Lung (tissue), 12 donors: ENCODE data around the gene MYBPH. TPM values are rescaled to one million over a fixed set of nuclear protein-coding genes. Genes with fewer than 3 reads are reported as not detected.

Source experiments
- ATAC-seq: fragments of 200-7000 bp; cut with Tn5 transposase; one replicate; pipeline ENCODE4 v1.9.1; 2020; ENCODE audit warnings: moderate number of reproducible peaks; ENCODE audit not compliant: insufficient read depth, low FRiP score
- DNase-seq, 3 donors: peaks; one replicate each; pipeline ENCODE4 v3.0.0-alpha.2; 2013 to 2017
- H3K27ac ChIP-seq, 2 donors: one replicate each; pipeline ENCODE4 v1.5.1; 2013; ENCODE audit warnings: mild to moderate bottlenecking in 2 of 2, moderate library complexity in 2 of 2, control low read depth in 1 of 2, inconsistent platforms in 1 of 2, low read depth in 1 of 2, low read length in 1 of 2
- H3K27me3 ChIP-seq, 3 donors: one replicate each; pipeline ENCODE4 v1.5.1; 2013; ENCODE audit warnings: low read length in 2 of 3; ENCODE audit not compliant: control insufficient read depth in 3 of 3, insufficient read depth in 3 of 3
- H3K36me3 ChIP-seq, 4 donors: one replicate each; pipeline ENCODE4 v1.5.1; 2013; ENCODE audit warnings: low read length in 4 of 4, mild to moderate bottlenecking in 1 of 4, moderate library complexity in 1 of 4; ENCODE audit not compliant: control insufficient read depth in 4 of 4, insufficient read depth in 4 of 4
- H3K4me1 ChIP-seq, 5 donors: one replicate each; pipeline ENCODE4 v1.5.1; 2013; ENCODE audit warnings: low read length in 5 of 5, mild to moderate bottlenecking in 2 of 5, moderate library complexity in 1 of 5; ENCODE audit not compliant: control insufficient read depth in 5 of 5, insufficient read depth in 5 of 5
- H3K4me3 ChIP-seq: one replicate; pipeline ENCODE4 v1.5.1; 2013; ENCODE audit warnings: mild to moderate bottlenecking, control low read depth, moderate library complexity
- H3K9ac ChIP-seq, 2 donors: one replicate each; pipeline ENCODE4 v1.5.1; 2013; ENCODE audit warnings: low read length in 2 of 2, control low read depth in 1 of 2; ENCODE audit not compliant: insufficient read depth in 1 of 2
- H3K9me3 ChIP-seq, 4 donors: one replicate each; pipeline ENCODE4 v1.5.1; 2013; ENCODE audit warnings: low read length in 3 of 4, mild to moderate bottlenecking in 1 of 4, moderate library complexity in 1 of 4; ENCODE audit not compliant: control insufficient read depth in 4 of 4, insufficient read depth in 3 of 4
- WGBS, 2 donors: extraction: QIAGEN DNeasy Blood & Tissue Kit; methylation state at CpG; one replicate each; pipeline ENCODE4 v1.1.7; 2013; 5-methylcytosine and 5-hydroxymethylcytosine counted together
- polyA plus RNA-seq, 2 donors: library from polyadenylated mRNA; stranded (reverse); fragments of 200-250 nt; gene quantifications; one replicate each; pipeline ENCODE4 v1.2.1, GENCODE V29; 2013
- total RNA-seq, 2 donors: library from RNA; depleted of rRNA in 1 of 2; stranded (reverse); fragments of >200 nt in 1 of 2; gene quantifications; one replicate each; pipeline ENCODE4 v1.2.1, GENCODE V29; 2014 to 2021
- TF ChIP-seq, protein P1 (sequence below): IDR thresholded peaks from 2 replicates; pipeline ENCODE4 v1.5.1; 2012; ENCODE audit warnings: mild to moderate bottlenecking; ENCODE audit errors: control extremely low read depth, extremely low read depth
- donor health status: control.
- donor health status: control.
- donor health status: Bipolar disorder and iron deficiency.
- donor health status: healthy.
- donor health status: DM: yes; HTN: yes; CAD: no.

Gene MYBPH
- total and polyA plus RNA-seq, 4 donors: 0.16 to 0.41 TPM; not detected in 2

DNA sequence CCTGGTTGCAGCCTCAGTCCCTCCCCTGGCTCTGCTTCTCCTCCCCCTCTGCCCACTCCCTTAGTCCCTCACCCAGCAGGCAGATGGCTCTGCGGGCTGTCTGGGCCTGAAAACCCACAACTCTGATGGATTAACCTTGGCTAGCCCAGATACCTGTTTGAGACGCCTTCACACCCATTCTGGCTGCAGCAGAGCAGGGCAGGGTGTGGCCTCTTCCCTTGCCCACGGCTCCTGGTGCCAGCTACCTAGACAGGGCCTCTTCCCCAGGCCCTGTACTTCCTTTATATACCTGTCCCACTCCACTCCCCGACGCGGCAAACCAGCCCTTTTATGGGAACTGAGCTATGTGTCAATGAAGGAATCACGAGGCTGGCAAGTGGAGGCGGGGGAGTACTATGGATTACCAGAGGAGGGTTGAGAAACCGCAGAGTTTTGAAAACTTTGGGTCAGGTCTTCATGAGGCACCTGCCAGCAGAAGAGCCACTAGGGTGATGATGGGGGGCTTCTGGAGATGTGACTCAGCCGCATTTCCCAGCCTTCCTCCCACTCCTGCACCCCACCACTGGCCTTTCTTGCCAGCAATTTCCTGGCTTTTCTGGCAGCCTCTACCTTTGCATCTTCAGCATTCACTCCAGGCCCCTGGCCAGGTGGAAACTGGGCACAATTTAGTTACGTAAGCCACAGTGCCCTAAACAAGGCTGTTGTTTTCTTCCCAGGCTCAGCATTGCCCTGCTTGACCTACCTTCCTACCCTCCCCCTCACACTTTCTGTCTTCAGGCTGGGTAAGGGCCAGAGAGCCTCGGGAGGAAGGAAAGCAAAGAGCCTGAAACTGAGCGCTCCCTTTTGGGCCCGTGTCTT is 11.0 kb upstream of the MYBPH start, which contains the start of gene CHI3L1:
CHI3L1 (minus strand) TSS at position 259 of the 858 bp plus-strand sequence; CDS start at position 178, 81 bp downstream.
- no peaks in the 10 kb centered on the region for H3K27me3 ChIP-seq
- TF ChIP-seq, protein P1, sequence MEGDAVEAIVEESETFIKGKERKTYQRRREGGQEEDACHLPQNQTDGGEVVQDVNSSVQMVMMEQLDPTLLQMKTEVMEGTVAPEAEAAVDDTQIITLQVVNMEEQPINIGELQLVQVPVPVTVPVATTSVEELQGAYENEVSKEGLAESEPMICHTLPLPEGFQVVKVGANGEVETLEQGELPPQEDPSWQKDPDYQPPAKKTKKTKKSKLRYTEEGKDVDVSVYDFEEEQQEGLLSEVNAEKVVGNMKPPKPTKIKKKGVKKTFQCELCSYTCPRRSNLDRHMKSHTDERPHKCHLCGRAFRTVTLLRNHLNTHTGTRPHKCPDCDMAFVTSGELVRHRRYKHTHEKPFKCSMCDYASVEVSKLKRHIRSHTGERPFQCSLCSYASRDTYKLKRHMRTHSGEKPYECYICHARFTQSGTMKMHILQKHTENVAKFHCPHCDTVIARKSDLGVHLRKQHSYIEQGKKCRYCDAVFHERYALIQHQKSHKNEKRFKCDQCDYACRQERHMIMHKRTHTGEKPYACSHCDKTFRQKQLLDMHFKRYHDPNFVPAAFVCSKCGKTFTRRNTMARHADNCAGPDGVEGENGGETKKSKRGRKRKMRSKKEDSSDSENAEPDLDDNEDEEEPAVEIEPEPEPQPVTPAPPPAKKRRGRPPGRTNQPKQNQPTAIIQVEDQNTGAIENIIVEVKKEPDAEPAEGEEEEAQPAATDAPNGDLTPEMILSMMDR: no peak
- H3K9ac ChIP-seq: no peak within 1 kb of the TSS
- H3K9me3 ChIP-seq: no peaks in the 10 kb centered on the region
- ATAC-seq (peak; percentile 65), DNase-seq (no peak)
- 27 to 31% methylated on average over 14 of the region's 14 CpGs for WGBS, 2 donors
- peaks cover 0 to 7% (median 0%) of the 10 kb centered on the region in 5 donors for H3K4me1 ChIP-seq
- peak within 1 kb of the TSS in 1 of 2 donors; percentile 67 for H3K27ac ChIP-seq
- no peak within 1 kb of the TSS for H3K4me3 ChIP-seq
- H3K36me3 ChIP-seq: no peaks in the 10 kb centered on the region

DNA sequence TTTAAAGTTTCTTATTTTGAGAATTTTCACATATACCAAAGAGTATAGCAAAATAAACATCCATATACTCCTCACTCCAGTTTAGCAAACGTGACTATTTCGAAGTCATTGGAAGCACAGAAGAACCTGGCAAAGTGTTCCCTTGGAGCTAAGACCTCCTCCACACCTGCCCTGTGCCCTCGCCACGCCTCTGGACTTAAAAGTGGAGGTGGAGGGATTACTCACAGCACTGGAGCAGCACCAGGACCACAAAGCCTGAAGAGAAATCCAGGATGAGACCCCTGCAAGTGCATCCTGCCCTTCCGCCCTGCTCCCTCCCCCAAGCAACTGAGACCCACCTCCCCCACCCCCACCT is 10.4 kb upstream of the MYBPH start:
- no peak overlapping the region for H3K4me3 ChIP-seq
- no peak overlapping the region for H3K27ac ChIP-seq
- no peak for DNase-seq
- 71 to 81% methylated on average over 5 of the region's 5 CpGs for WGBS, 2 donors
- no peak for ATAC-seq
- H3K9me3 ChIP-seq: no peaks in the 10 kb centered on the region
- TF ChIP-seq, protein P1: no peak
- peaks cover 0 to 7% (median 0%) of the 10 kb centered on the region in 5 donors for H3K4me1 ChIP-seq
- H3K27me3 ChIP-seq: no peaks in the 10 kb centered on the region
- H3K36me3 ChIP-seq: no peaks in the 10 kb centered on the region
- no peak overlapping the region for H3K9ac ChIP-seq

DNA sequence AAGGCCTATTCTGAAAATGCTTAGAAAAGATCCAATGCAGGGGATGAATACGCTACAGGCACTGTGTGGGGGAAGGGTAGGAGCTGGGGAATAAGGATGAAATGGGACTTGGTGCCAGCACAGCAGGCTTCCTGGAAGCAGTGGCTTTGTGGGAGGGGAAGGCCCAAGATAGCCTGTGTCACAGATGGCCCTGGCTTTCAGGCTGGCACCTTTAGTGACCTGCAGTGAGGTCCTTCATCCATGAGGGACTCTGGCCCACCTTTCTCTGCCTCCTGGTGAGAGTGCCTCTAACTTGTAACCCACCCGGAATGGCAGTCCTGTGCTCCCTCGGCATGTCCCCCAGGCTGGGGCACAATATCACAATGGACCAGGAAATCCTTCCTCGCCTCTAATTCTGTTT is 10.0 kb upstream of the MYBPH start:
- Histone ChIP-seq H3K27ac (no peak overlapping the region), H3K9ac (no peak overlapping the region), H3K27me3 (no peaks in the 10 kb centered on the region), H3K36me3 (no peaks in the 10 kb centered on the region), H3K4me1 (peaks cover 0 to 7% (median 0%) of the 10 kb centered on the region in 5 donors), H3K9me3 (no peaks in the 10 kb centered on the region), H3K4me3 (no peak overlapping the region)
- DNase-seq (no peak), ATAC-seq (no peak)
- WGBS, 2 donors: 78 to 84% methylated on average over 4 of the region's 4 CpGs
- TF ChIP-seq, protein P1: no peak
